CD4-positive, alpha-beta memory T cell (primary cell): ENCODE measurements around the gene SLC1A2. TPM values are rescaled to one million over a fixed set of nuclear protein-coding genes. Genes with fewer than 3 reads are reported as not detected.

Experiments
- CTCF ChIA-PET: fragments of 350-600 bp; sonication (Branson Sonifier 250); formaldehyde crosslinking; loops from one replicate; lab custom pipeline; 2021; ENCODE audit warnings: inconsistent platforms; ENCODE audit not compliant: partially characterized antibody; lab: Charles Lee
- POLR2A ChIA-PET: fragments of 350-600 bp; sonication (Branson Sonifier 250); formaldehyde crosslinking; loops from one replicate; lab custom pipeline; 2021; ENCODE audit not compliant: partially characterized antibody; lab: Charles Lee
- DNase-seq, 5 donors: peaks; one replicate each; pipeline versions ENCODE4 v3.0.0 to v3.0.0-alpha.2; 2020 to 2022; ENCODE audit warnings: mixed read lengths in 1 of 5
- H3K27ac ChIP-seq: one replicate; pipeline ENCODE4 v1.7.0; 2013; ENCODE audit warnings: low read depth, low read length
- H3K27me3 ChIP-seq: 2 replicates; pipeline ENCODE4 v1.7.0; 2013; ENCODE audit warnings: mild to moderate bottlenecking, low read length, moderate library complexity; ENCODE audit not compliant: insufficient read depth
- H3K36me3 ChIP-seq: 2 replicates; pipeline ENCODE4 v1.7.0; 2013; ENCODE audit warnings: mild to moderate bottlenecking, low read length, moderate library complexity; ENCODE audit not compliant: insufficient read depth
- H3K4me1 ChIP-seq: 2 replicates; pipeline ENCODE4 v1.7.0; 2013; ENCODE audit warnings: mild to moderate bottlenecking, low read length, moderate library complexity; ENCODE audit not compliant: insufficient read depth
- H3K4me3 ChIP-seq, 2 donors: one replicate each; pipeline ENCODE4 v1.7.0; 2013; ENCODE audit warnings: low read length in 2 of 2, mild to moderate bottlenecking in 1 of 2
- H3K9me3 ChIP-seq, 2 donors: one replicate each; pipeline ENCODE4 v1.7.0; 2013; ENCODE audit warnings: low read length in 2 of 2, control low read depth in 1 of 2; ENCODE audit not compliant: control insufficient read depth in 1 of 2
- H3K27ac Mint-ChIP-seq, 7 donors: one replicate each; pipeline ENCODE4 v1.8.0; 2020 to 2021; ENCODE audit warnings: mixed read lengths in 7 of 7, mild to moderate bottlenecking in 6 of 7, inconsistent platforms in 3 of 7, moderate library complexity in 3 of 7
- H3K27me3 Mint-ChIP-seq, 2 donors: one replicate each; pipeline ENCODE4 v1.8.0; 2020 to 2021; ENCODE audit warnings: mixed read lengths in 2 of 2
- H3K36me3 Mint-ChIP-seq, 2 donors: one replicate each; pipeline ENCODE4 v1.8.0; 2020 to 2021; ENCODE audit warnings: mixed read lengths in 2 of 2, inconsistent platforms in 1 of 2, mild to moderate bottlenecking in 1 of 2
- H3K4me1 Mint-ChIP-seq, 4 donors: one replicate each; pipeline ENCODE4 v1.8.0; 2020 to 2021; ENCODE audit warnings: mixed read lengths in 4 of 4, mild to moderate bottlenecking in 1 of 4
- H3K4me3 Mint-ChIP-seq, 8 donors: one replicate each; pipeline ENCODE4 v1.8.0; 2020 to 2021; ENCODE audit warnings: mixed read lengths in 8 of 8, mild to moderate bottlenecking in 7 of 8, moderate library complexity in 6 of 8, inconsistent platforms in 3 of 8
- H3K9me3 Mint-ChIP-seq, 8 donors: one replicate each; pipeline ENCODE4 v1.8.0; 2020 to 2021; ENCODE audit warnings: mixed read lengths in 8 of 8, mild to moderate bottlenecking in 5 of 8, inconsistent platforms in 3 of 8, moderate library complexity in 1 of 8
- intact Hi-C: fragments of 100-400 bp; cut with micrococcal nuclease; formaldehyde crosslinking; loops from one replicate; pipeline ENCODE4 v1.15.1; 2023
- polyA plus RNA-seq, 2 donors: library from polyadenylated mRNA; unstranded; fragments of 300-500 nt; fragmentation: Illumina TruSeq; gene quantifications; one replicate each; pipeline ENCODE4 v1.2.3, GENCODE V29; 2021
- total RNA-seq, 2 experiments: library from RNA; stranded (reverse); gene quantifications; one replicate each; pipeline ENCODE4 v1.2.3, GENCODE V29; 2021

The SLC1A2 gene
- total and polyA plus RNA-seq, 4 experiments from 2014 or later: 0.08 to 0.25 (median 0.11) TPM

DNA sequence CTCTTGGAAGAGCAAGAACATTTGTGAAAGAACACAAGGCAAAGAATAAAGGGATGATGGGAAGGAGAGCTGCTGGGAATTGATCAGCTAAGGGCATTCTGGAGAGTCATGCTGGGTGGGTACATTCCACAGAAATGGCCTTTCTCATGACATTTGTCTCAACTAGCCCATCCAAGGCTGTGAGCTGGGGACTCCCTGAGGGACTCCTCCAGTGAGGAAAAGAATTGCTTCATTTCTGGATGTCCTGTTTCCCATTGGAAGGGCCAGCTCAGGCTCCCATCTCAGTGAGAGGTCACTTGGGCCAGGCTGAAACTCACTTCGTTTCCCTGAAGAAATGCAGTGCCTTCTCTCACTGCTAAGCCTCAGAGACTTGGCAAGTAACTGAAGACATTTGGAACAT is 173.6 kb downstream of the SLC1A2 start:
- no peaks in the 10 kb centered on the region for H3K36me3 ChIP-seq
- peaks cover 79% of the 10 kb centered on the region for H3K4me1 ChIP-seq
- no peak for DNase-seq
- peak overlapping the region; percentile 47 for H3K27ac ChIP-seq
- Mint-ChIP-seq H3K27ac (peak overlapping the region; percentile 95 to 99 (median 98)), H3K9me3 (peaks cover 0 to 21% (median 10%) of the 10 kb centered on the region in 8 donors), H3K27me3 (no peaks in the 10 kb centered on the region), H3K36me3 (peaks cover 0 to 2% of the 10 kb centered on the region in 2 donors), H3K4me3 (peak overlapping the region in 2 of 8 donors; percentile 17 to 31), H3K4me1 (peaks cover 50 to 88% (median 69%) of the 10 kb centered on the region in 4 donors)
- H3K9me3 ChIP-seq: no peaks in the 10 kb centered on the region
- no peak overlapping the region for H3K4me3 ChIP-seq
- intact Hi-C loops: no loop called here
- H3K27me3 ChIP-seq: no peaks in the 10 kb centered on the region
- CTCF ChIA-PET: interaction anchor here (1.0 to 3.5 kb wide), 9 partner anchors 9 to 323 kb away, joined by 3 to 49 read pairs (median 4); no protein-coding TSS in a partner anchor
- POLR2A ChIA-PET: interaction anchor here (0.6 to 3.2 kb wide), 11 partner anchors 10 to 329 kb away, joined by 3 to 72 read pairs (median 7); partner anchors contain the start of gene CD44

DNA sequence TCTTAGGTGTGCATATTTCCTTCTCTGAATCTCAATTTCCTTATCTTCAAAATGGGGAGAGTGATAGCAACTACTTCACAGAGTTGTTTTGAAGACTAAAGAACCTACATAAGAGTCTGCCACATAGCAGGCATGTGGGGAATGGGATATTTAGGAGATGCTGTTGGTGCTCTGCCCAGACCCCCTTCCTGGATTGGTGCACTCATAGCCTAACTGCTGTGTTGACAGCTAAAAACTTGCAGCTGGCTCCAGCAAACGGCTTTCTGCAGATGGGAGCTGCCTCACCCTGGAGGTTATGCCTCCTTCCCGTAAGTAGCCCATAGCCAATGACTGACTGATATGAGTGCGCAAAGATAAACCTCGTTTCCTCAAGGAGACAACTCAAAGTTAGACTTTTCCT is 174.3 kb downstream of the SLC1A2 start:
- peak overlapping the region; percentile 38 to 98 (median 76) for H3K27ac Mint-ChIP-seq
- POLR2A ChIA-PET: interaction anchor here (1.0 to 3.2 kb wide), 6 partner anchors 9 to 198 kb away, joined by 3 to 72 read pairs (median 4); no protein-coding TSS in a partner anchor

GRCh38 chr11:35243774-35244173 is 175.6 kb downstream of the SLC1A2 start:
- Histone ChIP-seq H3K9me3 (no peaks in the 10 kb centered on the region), H3K36me3 (no peaks in the 10 kb centered on the region), H3K4me3 (no peak overlapping the region), H3K27me3 (no peaks in the 10 kb centered on the region), H3K4me1 (peaks cover 75% of the 10 kb centered on the region), H3K27ac (no peak overlapping the region)
- Mint-ChIP-seq H3K36me3 (peaks cover 0 to 2% of the 10 kb centered on the region in 2 donors), H3K27ac (peak overlapping the region in 4 of 7 donors; percentile 74 to 90 (median 80)), H3K27me3 (no peaks in the 10 kb centered on the region), H3K9me3 (peaks cover 0 to 14% (median 5%) of the 10 kb centered on the region in 8 donors), H3K4me1 (peaks cover 48 to 95% (median 72%) of the 10 kb centered on the region in 4 donors), H3K4me3 (no peak overlapping the region)
- intact Hi-C loops: no loop called here
- DNase-seq: no peak
- ChIA-PET POLR2A (interaction anchor here (0.9 to 1.4 kb wide), 2 partner anchors 10 to 88 kb away, joined by 5 read pairs; no protein-coding TSS in a partner anchor), CTCF (interaction anchor here (1.2 kb wide), 1 partner anchor 10 kb away, joined by 3 read pairs; no protein-coding TSS in a partner anchor)

More for the DNA sequence above, 174.3 kb downstream of the SLC1A2 start:
- intact Hi-C loops: no loop called here
- no peak for DNase-seq
- peaks cover 79% of the 10 kb centered on the region for H3K4me1 ChIP-seq
- Mint-ChIP-seq H3K27me3 (no peaks in the 10 kb centered on the region), H3K4me3 (no peak overlapping the region), H3K9me3 (peaks cover 0 to 21% (median 10%) of the 10 kb centered on the region in 8 donors), H3K4me1 (peaks cover 50 to 94% (median 67%) of the 10 kb centered on the region in 4 donors), H3K36me3 (peaks cover 0 to 2% of the 10 kb centered on the region in 2 donors)
- no peak overlapping the region for H3K4me3 ChIP-seq
- H3K27ac ChIP-seq: no peak overlapping the region
- CTCF ChIA-PET: interaction anchor here (1.0 to 3.5 kb wide), 4 partner anchors 8 to 322 kb away, joined by 3 to 49 read pairs (median 4); no protein-coding TSS in a partner anchor
- no peaks in the 10 kb centered on the region for H3K27me3 ChIP-seq
- no peaks in the 10 kb centered on the region for H3K9me3 ChIP-seq
- no peaks in the 10 kb centered on the region for H3K36me3 ChIP-seq

- Histone ChIP-seq H3K27me3 (no peaks in the 10 kb centered on the region), H3K27ac (no peak overlapping the region), H3K36me3 (no peaks in the 10 kb centered on the region), H3K9me3 (no peaks in the 10 kb centered on the region), H3K4me1 (peaks cover 75% of the 10 kb centered on the region), H3K4me3 (no peak overlapping the region)
- intact Hi-C loops: no loop called here
- ChIA-PET POLR2A (interaction anchor here (1.0 to 1.5 kb wide), 4 partner anchors 8 to 89 kb away, joined by 3 to 4 read pairs (median 4); no protein-coding TSS in a partner anchor), CTCF (interaction anchor here (1.1 to 2.1 kb wide), 3 partner anchors 63 to 149 kb away, joined by 3 to 8 read pairs (median 4); no protein-coding TSS in a partner anchor)
- Mint-ChIP-seq H3K9me3 (peaks cover 0 to 6% (median 2%) of the 10 kb centered on the region in 8 donors), H3K27me3 (no peaks in the 10 kb centered on the region), H3K4me1 (peaks cover 49 to 95% (median 73%) of the 10 kb centered on the region in 4 donors), H3K4me3 (peak overlapping the region in 7 of 8 donors; percentile 14 to 76 (median 56)), H3K27ac (peak overlapping the region; percentile 75 to 93 (median 90)), H3K36me3 (peaks cover 0 to 2% of the 10 kb centered on the region in 2 donors)
- peak in 4 of 5 donors; percentile 29 to 37 (median 31) for DNase-seq
Observed at GRCh38 chr11:35242412-35243242, 176.7 kb downstream of the SLC1A2 start.

- H3K27me3 Mint-ChIP-seq: no peaks in the 10 kb centered on the region
- H3K27ac Mint-ChIP-seq: peak overlapping the region in 3 of 7 donors; percentile 23 to 92 (median 53)
- DNase-seq: no peak
- Histone ChIP-seq H3K4me3 (no peak overlapping the region), H3K4me1 (peaks cover 76% of the 10 kb centered on the region), H3K27me3 (no peaks in the 10 kb centered on the region), H3K27ac (no peak overlapping the region), H3K36me3 (no peaks in the 10 kb centered on the region), H3K9me3 (no peaks in the 10 kb centered on the region)
- H3K36me3 Mint-ChIP-seq: no peaks in the 10 kb centered on the region
- peaks cover 0 to 5% (median 1%) of the 10 kb centered on the region in 8 donors for H3K9me3 Mint-ChIP-seq
- peak overlapping the region in 2 of 8 donors; percentile 17 to 68 for H3K4me3 Mint-ChIP-seq
- CTCF ChIA-PET: interaction anchor here (0.8 to 2.3 kb wide), 6 partner anchors 9 to 150 kb away, joined by 3 to 8 read pairs (median 4); no protein-coding TSS in a partner anchor
- POLR2A ChIA-PET: interaction anchor here (0.6 to 1.5 kb wide), 4 partner anchors 9 to 229 kb away, joined by 3 to 4 read pairs (median 4); no protein-coding TSS in a partner anchor
- intact Hi-C loops: no loop called here
- H3K4me1 Mint-ChIP-seq: peaks cover 54 to 95% (median 73%) of the 10 kb centered on the region in 4 donors
Observed at GRCh38 chr11:35241531-35241930, 177.8 kb downstream of the SLC1A2 start.

GRCh38 chr11:35241083-35241482 is 178.3 kb downstream of the SLC1A2 start:
- POLR2A ChIA-PET: interaction anchor here (1.4 to 1.5 kb wide), 2 partner anchors 90 to 163 kb away, joined by 4 read pairs; no protein-coding TSS in a partner anchor

More at GRCh38 chr11:35241083-35241482, 178.3 kb downstream of the SLC1A2 start:
- no peaks in the 10 kb centered on the region for H3K36me3 ChIP-seq
- H3K9me3 ChIP-seq: no peaks in the 10 kb centered on the region
- H3K9me3 Mint-ChIP-seq: peaks cover 0 to 5% (median 1%) of the 10 kb centered on the region in 8 donors
- no peaks in the 10 kb centered on the region for H3K27me3 ChIP-seq
- no peak overlapping the region for H3K4me3 ChIP-seq
- intact Hi-C loops: no loop called here
- peaks cover 76% of the 10 kb centered on the region for H3K4me1 ChIP-seq
- H3K27ac Mint-ChIP-seq: peak overlapping the region in 5 of 7 donors; percentile 15 to 92 (median 27)
- CTCF ChIA-PET: interaction anchor here (0.8 to 6.7 kb wide), 6 partner anchors 8 to 151 kb away, joined by 3 to 58 read pairs (median 4); no protein-coding TSS in a partner anchor
- no peak for DNase-seq
- H3K4me1 Mint-ChIP-seq: peaks cover 55 to 95% (median 74%) of the 10 kb centered on the region in 4 donors
- no peak overlapping the region for H3K27ac ChIP-seq
- peaks cover 0 to 1% of the 10 kb centered on the region in 2 donors for H3K36me3 Mint-ChIP-seq
- H3K4me3 Mint-ChIP-seq: peak overlapping the region in 1 of 8 donors; percentile 68
- no peaks in the 10 kb centered on the region for H3K27me3 Mint-ChIP-seq
